HEK293T (cell line): ENCODE data around the gene NRP2.

ENCODE experiments used
- BHLHE40 ChIP-seq: fragments of 450-650 bp; IDR thresholded peaks from 2 replicates; pipeline ENCODE4 v1.6.1; 2016; ENCODE audit warnings: mild to moderate bottlenecking, moderate library complexity, borderline replicate concordance
- CTBP1 ChIP-seq: fragments of 450-650 bp; IDR thresholded peaks from 2 replicates; pipeline ENCODE4 v1.6.1; 2016; ENCODE audit warnings: borderline replicate concordance
- ELF4 ChIP-seq: fragments of 450-650 bp; IDR thresholded peaks from 2 replicates; pipeline ENCODE4 v1.6.1; 2017; ENCODE audit warnings: antibody characterized with exemption
- FOXA1 ChIP-seq: fragments of 450-650 bp; IDR thresholded peaks from 2 replicates; pipeline ENCODE4 v1.6.1; 2016; ENCODE audit warnings: mild to moderate bottlenecking
- HDGF ChIP-seq: fragments of 450-650 bp; IDR thresholded peaks from 2 replicates; pipeline ENCODE4 v1.6.1; 2017; ENCODE audit warnings: antibody characterized with exemption, borderline replicate concordance
- LEF1 ChIP-seq: fragments of 450-650 bp; IDR thresholded peaks from 2 replicates; pipeline ENCODE4 v1.6.1; 2017; ENCODE audit warnings: mild to moderate bottlenecking, borderline replicate concordance
- SP1 ChIP-seq: fragments of 450-650 bp; IDR thresholded peaks from 2 replicates; pipeline ENCODE4 v1.6.1; 2017
- SUZ12 ChIP-seq: fragments of 450-650 bp; IDR thresholded peaks from 2 replicates; pipeline ENCODE4 v1.6.1; 2016; ENCODE audit warnings: mild to moderate bottlenecking
- TARDBP ChIP-seq: fragments of 450-650 bp; IDR thresholded peaks from 2 replicates; pipeline ENCODE4 v1.6.1; 2016

GRCh38 chr2:205748639-205749038, 66.3 kb downstream of the NRP2 start:
- TF ChIP-seq ELF4 (no peak), SP1 (no peak), HDGF (no peak), BHLHE40 (no peak), FOXA1 (no peak), LEF1 (no peak), CTBP1 (no peak), SUZ12 (no peak), TARDBP (no peak)
